ENCODE data around the gene HRH3.

The HRH3 gene

DNA sequence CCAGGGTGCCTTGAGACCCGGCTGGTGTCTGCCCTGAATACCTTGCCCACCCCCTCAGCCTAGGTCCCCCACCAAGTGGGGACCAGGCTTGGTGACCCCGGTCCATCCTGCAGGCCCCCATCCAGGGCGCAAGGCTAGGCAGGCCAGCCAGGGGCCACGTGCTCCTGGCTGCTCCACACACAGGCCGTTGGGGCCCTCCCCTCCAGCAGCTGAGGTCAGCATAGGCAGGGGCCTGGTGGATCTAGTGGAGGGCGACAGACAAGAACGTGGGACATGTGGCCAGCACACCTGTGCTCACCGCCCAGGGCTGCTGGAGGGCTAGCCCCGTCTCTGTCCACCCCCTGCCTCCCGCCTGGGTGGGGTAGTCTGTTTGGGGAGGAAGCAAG lies 7.5 kb upstream of the HRH3 start:
- Histone ChIP-seq H3K18ac (ENCODE audit: low read depth in 1 of 2, low read length in 2 of 2) (no peak overlapping the region), H3K36me3 (ENCODE audit: control insufficient read depth in 1 of 2, insufficient read depth in 2 of 2, low read depth in 1 of 2, low read length in 2 of 2) (no peaks in the 10 kb centered on the region), H3K4me2 (ENCODE audit: low read length, poor library complexity, severe bottlenecking) (no peak overlapping the region), H3K9ac (ENCODE audit: low read length) (no peak overlapping the region), H3K4ac (ENCODE audit: low read depth in 1 of 2, low read length in 2 of 2) (no peak overlapping the region), H2BK5ac (ENCODE audit: low read depth, low read length, poor library complexity, severe bottlenecking) (no peak overlapping the region), H3K4me1 (ENCODE audit: control insufficient read depth, insufficient read depth, low read depth, low read length) (peaks cover 3% of the 10 kb centered on the region), H3K14ac (ENCODE audit: low read length in 2 of 2) (no peak overlapping the region), H4K8ac (ENCODE audit: low read length) (no peak overlapping the region), H3K27ac (ENCODE audit: low read length, poor library complexity, severe bottlenecking) (no peak overlapping the region), H2BK15ac (ENCODE audit: low read depth, poor library complexity, severe bottlenecking) (no peak overlapping the region), H2AK5ac (ENCODE audit: low read length, severe bottlenecking) (no peak overlapping the region), H2AFZ (ENCODE audit: low read depth, low read length) (no peak overlapping the region), H2BK12ac (ENCODE audit: low read length in 2 of 2) (no peak overlapping the region), H3K23ac (ENCODE audit: low read length in 2 of 2) (no peak overlapping the region), H3K9me3 (ENCODE audit: control insufficient read depth, low read length) (no peaks in the 10 kb centered on the region), H4K91ac (ENCODE audit: low read length) (no peak overlapping the region), H2BK120ac (ENCODE audit: low read depth, low read length) (no peak overlapping the region), H3K79me1 (replicated peaks; ENCODE audit: low read length, poor library complexity, severe bottlenecking) (no peaks in the 10 kb centered on the region), H3K4me3 (ENCODE audit: insufficient read depth in 1 of 2, low read depth in 1 of 2, low read length in 2 of 2) (no peak overlapping the region), H3K27me3 (ENCODE audit: control insufficient read depth in 1 of 2, insufficient read depth in 1 of 2, low read length in 2 of 2) (peaks cover 47 to 99% of the 10 kb centered on the region in 2 experiments)
- no peak for DNase-seq
- WGBS = 81% methylated on average over 9 of the region's 10 CpGs

- WGBS = 80% methylated on average over 23 of the region's 24 CpGs
- H3K27me3 ChIP-seq (ENCODE audit: control insufficient read depth in 1 of 2, insufficient read depth in 1 of 2, low read length in 2 of 2) = peaks cover 54 to 99% of the 10 kb centered on the region in 2 experiments
- H3K4ac ChIP-seq (ENCODE audit: low read depth in 1 of 2, low read length in 2 of 2) = no peak overlapping the region
- H3K9ac ChIP-seq (ENCODE audit: low read length) = no peak overlapping the region
- no peak overlapping the region for H2BK120ac ChIP-seq (ENCODE audit: low read depth, low read length)
- no peak overlapping the region for H2BK15ac ChIP-seq (ENCODE audit: low read depth, poor library complexity, severe bottlenecking)
- H3K4me3 ChIP-seq (ENCODE audit: insufficient read depth in 1 of 2, low read depth in 1 of 2, low read length in 2 of 2) = no peak overlapping the region
- no peak overlapping the region for H3K4me2 ChIP-seq (ENCODE audit: low read length, poor library complexity, severe bottlenecking)
- no peak overlapping the region for H2AK5ac ChIP-seq (ENCODE audit: low read length, severe bottlenecking)
- no peak overlapping the region for H3K18ac ChIP-seq (ENCODE audit: low read depth in 1 of 2, low read length in 2 of 2)
- no peak for DNase-seq
- no peaks in the 10 kb centered on the region for H3K9me3 ChIP-seq (ENCODE audit: control insufficient read depth, low read length)
- H3K23ac ChIP-seq (ENCODE audit: low read length in 2 of 2) = no peak overlapping the region
- no peak overlapping the region for H4K91ac ChIP-seq (ENCODE audit: low read length)
- no peak overlapping the region for H2BK12ac ChIP-seq (ENCODE audit: low read length in 2 of 2)
- no peaks in the 10 kb centered on the region for H3K79me1 ChIP-seq (replicated peaks; ENCODE audit: low read length, poor library complexity, severe bottlenecking)
- no peak overlapping the region for H4K8ac ChIP-seq (ENCODE audit: low read length)
- H3K4me1 ChIP-seq (ENCODE audit: control insufficient read depth, insufficient read depth, low read depth, low read length) = peaks cover 3% of the 10 kb centered on the region
- H2BK5ac ChIP-seq (ENCODE audit: low read depth, low read length, poor library complexity, severe bottlenecking) = no peak overlapping the region
- H3K36me3 ChIP-seq (ENCODE audit: control insufficient read depth in 1 of 2, insufficient read depth in 2 of 2, low read depth in 1 of 2, low read length in 2 of 2) = no peaks in the 10 kb centered on the region
- H3K14ac ChIP-seq (ENCODE audit: low read length in 2 of 2) = no peak overlapping the region
- no peak overlapping the region for H2AFZ ChIP-seq (ENCODE audit: low read depth, low read length)
- no peak overlapping the region for H3K27ac ChIP-seq (ENCODE audit: low read length, poor library complexity, severe bottlenecking)
Measured at GRCh38 chr20:62226707-62227590, 6.9 kb upstream of the HRH3 start.

GRCh38 chr20:62225820-62226635 lies 6.0 kb upstream of the HRH3 start:
- H3K9ac ChIP-seq (ENCODE audit: low read length) = no peak overlapping the region
- H2BK12ac ChIP-seq (ENCODE audit: low read length in 2 of 2) = no peak overlapping the region
- no peak overlapping the region for H3K27ac ChIP-seq (ENCODE audit: low read length, poor library complexity, severe bottlenecking)
- H3K9me3 ChIP-seq (ENCODE audit: control insufficient read depth, low read length) = no peaks in the 10 kb centered on the region
- H3K4me3 ChIP-seq (ENCODE audit: insufficient read depth in 1 of 2, low read depth in 1 of 2, low read length in 2 of 2) = no peak overlapping the region
- H3K14ac ChIP-seq (ENCODE audit: low read length in 2 of 2) = no peak overlapping the region
- H3K4me1 ChIP-seq (ENCODE audit: control insufficient read depth, insufficient read depth, low read depth, low read length) = peaks cover 5% of the 10 kb centered on the region
- no peaks in the 10 kb centered on the region for H3K79me1 ChIP-seq (replicated peaks; ENCODE audit: low read length, poor library complexity, severe bottlenecking)
- no peak overlapping the region for H3K23ac ChIP-seq (ENCODE audit: low read length in 2 of 2)
- no peak overlapping the region for H2AK5ac ChIP-seq (ENCODE audit: low read length, severe bottlenecking)
- H3K4ac ChIP-seq (ENCODE audit: low read depth in 1 of 2, low read length in 2 of 2) = no peak overlapping the region
- H3K18ac ChIP-seq (ENCODE audit: low read depth in 1 of 2, low read length in 2 of 2) = no peak overlapping the region
- no peak overlapping the region for H3K4me2 ChIP-seq (ENCODE audit: low read length, poor library complexity, severe bottlenecking)
- no peak overlapping the region for H2BK15ac ChIP-seq (ENCODE audit: low read depth, poor library complexity, severe bottlenecking)
- WGBS = 78% methylated on average over 17 of the region's 17 CpGs
- DNase-seq = no peak
- H2BK5ac ChIP-seq (ENCODE audit: low read depth, low read length, poor library complexity, severe bottlenecking) = no peak overlapping the region
- H3K27me3 ChIP-seq (ENCODE audit: control insufficient read depth in 1 of 2, insufficient read depth in 1 of 2, low read length in 2 of 2) = peaks cover 63 to 99% of the 10 kb centered on the region in 2 experiments
- H4K8ac ChIP-seq (ENCODE audit: low read length) = no peak overlapping the region
- H4K91ac ChIP-seq (ENCODE audit: low read length) = no peak overlapping the region
- H2BK120ac ChIP-seq (ENCODE audit: low read depth, low read length) = no peak overlapping the region
- H2AFZ ChIP-seq (ENCODE audit: low read depth, low read length) = no peak overlapping the region
- H3K36me3 ChIP-seq (ENCODE audit: control insufficient read depth in 1 of 2, insufficient read depth in 2 of 2, low read depth in 1 of 2, low read length in 2 of 2) = no peaks in the 10 kb centered on the region

DNA sequence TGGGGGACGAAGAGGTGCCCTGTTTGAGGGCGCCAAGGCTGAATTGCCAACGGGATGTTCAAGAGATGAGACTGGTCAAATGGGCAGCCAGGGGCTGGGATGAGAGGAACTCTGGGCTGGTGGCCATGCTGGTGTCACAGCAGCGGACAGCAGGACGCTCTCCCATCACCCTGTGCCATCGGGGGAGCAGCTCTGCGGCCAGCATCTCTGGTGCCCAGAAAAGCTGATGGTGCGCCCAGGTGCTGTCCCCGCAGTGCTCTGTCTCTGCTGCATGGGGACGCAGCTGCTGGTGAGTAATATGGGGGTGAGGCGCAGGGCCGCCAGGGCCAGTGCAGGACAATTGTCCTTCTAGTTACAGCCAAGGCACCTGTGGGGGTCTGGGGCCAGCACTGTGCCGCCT lies 4.9 kb upstream of the HRH3 start:
- H3K9me3 ChIP-seq (ENCODE audit: control insufficient read depth, low read length) = no peaks in the 10 kb centered on the region
- peaks cover 70 to 96% of the 10 kb centered on the region in 2 experiments for H3K27me3 ChIP-seq (ENCODE audit: control insufficient read depth in 1 of 2, insufficient read depth in 1 of 2, low read length in 2 of 2)
- no peak overlapping the region for H4K8ac ChIP-seq (ENCODE audit: low read length)
- H3K36me3 ChIP-seq (ENCODE audit: control insufficient read depth in 1 of 2, insufficient read depth in 2 of 2, low read depth in 1 of 2, low read length in 2 of 2) = no peaks in the 10 kb centered on the region
- no peak overlapping the region for H3K14ac ChIP-seq (ENCODE audit: low read length in 2 of 2)
- no peak overlapping the region for H4K91ac ChIP-seq (ENCODE audit: low read length)
- H3K9ac ChIP-seq (ENCODE audit: low read length) = no peak overlapping the region
- H3K4me1 ChIP-seq (ENCODE audit: control insufficient read depth, insufficient read depth, low read depth, low read length) = peaks cover 13% of the 10 kb centered on the region
- no peak overlapping the region for H3K23ac ChIP-seq (ENCODE audit: low read length in 2 of 2)
- no peaks in the 10 kb centered on the region for H3K79me1 ChIP-seq (replicated peaks; ENCODE audit: low read length, poor library complexity, severe bottlenecking)
- H2BK5ac ChIP-seq (ENCODE audit: low read depth, low read length, poor library complexity, severe bottlenecking) = no peak overlapping the region
- H2BK12ac ChIP-seq (ENCODE audit: low read length in 2 of 2) = no peak overlapping the region
- no peak overlapping the region for H3K4me3 ChIP-seq (ENCODE audit: insufficient read depth in 1 of 2, low read depth in 1 of 2, low read length in 2 of 2)
- H3K18ac ChIP-seq (ENCODE audit: low read depth in 1 of 2, low read length in 2 of 2) = no peak overlapping the region
- 86% methylated on average over 12 of the region's 13 CpGs for WGBS
- H3K4ac ChIP-seq (ENCODE audit: low read depth in 1 of 2, low read length in 2 of 2) = no peak overlapping the region
- H2AFZ ChIP-seq (ENCODE audit: low read depth, low read length) = no peak overlapping the region
- no peak for DNase-seq
- no peak overlapping the region for H2AK5ac ChIP-seq (ENCODE audit: low read length, severe bottlenecking)
- no peak overlapping the region for H2BK120ac ChIP-seq (ENCODE audit: low read depth, low read length)
- no peak overlapping the region for H3K27ac ChIP-seq (ENCODE audit: low read length, poor library complexity, severe bottlenecking)
- no peak overlapping the region for H2BK15ac ChIP-seq (ENCODE audit: low read depth, poor library complexity, severe bottlenecking)
- H3K4me2 ChIP-seq (ENCODE audit: low read length, poor library complexity, severe bottlenecking) = no peak overlapping the region

All from mesenchymal stem cell (in vitro differentiated cells and primary cell).